ENCODE measurements around the gene FBXO34.

- no peak for TF ChIP-seq JARID2 (CRISPR knock-in tag; IDR thresholded peaks at IDR 0.05; ENCODE audit: insufficient replicate concordance)
- no peak for TF ChIP-seq MLLT10 (CRISPR knock-in tag; IDR thresholded peaks at IDR 0.05)
- no peak for TF ChIP-seq SETDB1 (CRISPR knock-in tag; IDR thresholded peaks at IDR 0.05; ENCODE audit: borderline replicate concordance)
- TF ChIP-seq ZNF24 (IDR thresholded peaks at IDR 0.05), result no peak
- TF ChIP-seq, protein P1, sequence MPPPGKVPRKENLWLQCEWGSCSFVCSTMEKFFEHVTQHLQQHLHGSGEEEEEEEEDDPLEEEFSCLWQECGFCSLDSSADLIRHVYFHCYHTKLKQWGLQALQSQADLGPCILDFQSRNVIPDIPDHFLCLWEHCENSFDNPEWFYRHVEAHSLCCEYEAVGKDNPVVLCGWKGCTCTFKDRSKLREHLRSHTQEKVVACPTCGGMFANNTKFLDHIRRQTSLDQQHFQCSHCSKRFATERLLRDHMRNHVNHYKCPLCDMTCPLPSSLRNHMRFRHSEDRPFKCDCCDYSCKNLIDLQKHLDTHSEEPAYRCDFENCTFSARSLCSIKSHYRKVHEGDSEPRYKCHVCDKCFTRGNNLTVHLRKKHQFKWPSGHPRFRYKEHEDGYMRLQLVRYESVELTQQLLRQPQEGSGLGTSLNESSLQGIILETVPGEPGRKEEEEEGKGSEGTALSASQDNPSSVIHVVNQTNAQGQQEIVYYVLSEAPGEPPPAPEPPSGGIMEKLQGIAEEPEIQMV (CRISPR knock-in tag; IDR thresholded peaks at IDR 0.05; ENCODE audit: low read depth), result no peak
- TF ChIP-seq ZNF354B (CRISPR knock-in tag; IDR thresholded peaks at IDR 0.05), result no peak
- TF ChIP-seq FIP1L1 (IDR thresholded peaks at IDR 0.05; ENCODE audit: borderline replicate concordance, insufficient read depth, low read depth, low read length), result no peak
- no peak for TF ChIP-seq POLR2A (IDR thresholded peaks at IDR 0.05; ENCODE audit: insufficient read depth in 1 of 2, low read depth in 2 of 2, low read length in 2 of 2)
- no peak for TF ChIP-seq IRF2 (CRISPR knock-in tag; IDR thresholded peaks at IDR 0.05)
- no peak for TF ChIP-seq ATF7 (IDR thresholded peaks at IDR 0.05)
- TF ChIP-seq ATF7 (CRISPR knock-in tag; IDR thresholded peaks at IDR 0.05), result no peak
Measured at GRCh38 chr14:55243813-55244212, 27.4 kb upstream of the FBXO34 start.

Measured in HepG2 (cell line).